DND-41 (cell line): ENCODE results near the gene ERG.

Source experiments
- ATAC-seq: fragments of 200-7000 bp; cut with Tn5 transposase; 3 replicates; pipeline ENCODE4 v1.9.1; 2021; ENCODE audit warnings: low read depth; ENCODE audit not compliant: insufficient read depth
- DNase-seq: peaks from one replicate; pipeline ENCODE4 v3.0.0-alpha.2; 2020
- H2AFZ ChIP-seq: 2 replicates; pipeline ENCODE4 v1.6.0; 2012; ENCODE audit warnings: low read depth, low read length
- H3K27ac ChIP-seq: 2 replicates; pipeline ENCODE4 v1.5.1; 2012; ENCODE audit warnings: low read length, inconsistent platforms
- H3K27me3 ChIP-seq: fragments of 200-600 bp; sonication (generic); 2 replicates; pipeline ENCODE4 v1.6.0; 2012; ENCODE audit warnings: low read length, mild to moderate bottlenecking, inconsistent platforms; ENCODE audit not compliant: insufficient read depth, poor library complexity
- H3K36me3 ChIP-seq: 2 replicates; pipeline ENCODE4 v1.5.1; 2012; ENCODE audit warnings: low read length, inconsistent platforms; ENCODE audit not compliant: insufficient read depth
- H3K4me1 ChIP-seq: 2 replicates; pipeline ENCODE4 v1.5.1; 2012; ENCODE audit warnings: mild to moderate bottlenecking, low read length; ENCODE audit not compliant: insufficient read depth
- H3K4me2 ChIP-seq: 2 replicates; pipeline ENCODE4 v1.6.0; 2012; ENCODE audit warnings: mild to moderate bottlenecking, moderate library complexity, low read length, inconsistent platforms; ENCODE audit not compliant: insufficient read depth
- H3K4me3 ChIP-seq, 2 experiments: fragments of 200-600 bp in 1 of 2; shearing (Covaris generic) in 1 of 2; 2 replicates each; pipeline ENCODE4 v1.5.1; 2012 to 2016; ENCODE audit warnings: inconsistent platforms in 2 of 2, low read length in 2 of 2, mild to moderate bottlenecking in 2 of 2, low read depth in 1 of 2, moderate library complexity in 1 of 2
- H3K79me2 ChIP-seq: 2 replicates; pipeline ENCODE4 v1.6.0; 2012; ENCODE audit warnings: low read length, inconsistent platforms; ENCODE audit not compliant: insufficient read depth
- H3K9ac ChIP-seq: 2 replicates; pipeline ENCODE4 v1.6.0; 2012; ENCODE audit warnings: low read depth, mild to moderate bottlenecking, inconsistent platforms, low read length, moderate library complexity
- H3K9me3 ChIP-seq: 2 replicates; pipeline ENCODE4 v1.5.1; 2012; ENCODE audit warnings: low read length, moderate library complexity, mild to moderate bottlenecking, inconsistent platforms; ENCODE audit not compliant: insufficient read depth, severe bottlenecking
- H4K20me1 ChIP-seq: 2 replicates; pipeline ENCODE4 v1.6.0; 2012; ENCODE audit warnings: low read length; ENCODE audit not compliant: insufficient read depth
- CTCF ChIP-seq: IDR thresholded peaks from 2 replicates; pipeline ENCODE4 v1.5.1; 2012; ENCODE audit warnings: borderline replicate concordance, low read length, moderate library complexity, mild to moderate bottlenecking; ENCODE audit not compliant: poor library complexity, severe bottlenecking; ENCODE audit errors: extremely low read depth
- EZH2 ChIP-seq: IDR thresholded peaks from 3 replicates; pipeline ENCODE4 v1.6.1; 2012; ENCODE audit warnings: borderline replicate concordance, low read depth, mild to moderate bottlenecking, moderate library complexity, low read length, inconsistent platforms; ENCODE audit not compliant: severe bottlenecking

ERG gene

GRCh38 chr21:38430401-38430984, 67.8 kb downstream of the ERG start:
- H3K4me3 ChIP-seq, result no peak overlapping the region
- H4K20me1 ChIP-seq, result no peaks in the 10 kb centered on the region
- no peak overlapping the region for H3K9ac ChIP-seq
- H3K27me3 ChIP-seq, result no peaks in the 10 kb centered on the region
- DNase-seq (no peak), ATAC-seq (no peak)
- no peaks in the 10 kb centered on the region for H3K36me3 ChIP-seq
- H2AFZ ChIP-seq, result no peak overlapping the region
- no peak overlapping the region for H3K27ac ChIP-seq
- no peak overlapping the region for H3K4me2 ChIP-seq
- H3K9me3 ChIP-seq, result no peaks in the 10 kb centered on the region
- H3K4me1 ChIP-seq, result no peaks in the 10 kb centered on the region
- no peaks in the 10 kb centered on the region for H3K79me2 ChIP-seq
- TF ChIP-seq CTCF (no peak), EZH2 (no peak)

- Histone ChIP-seq H4K20me1 (no peaks in the 10 kb centered on the region), H3K4me1 (no peaks in the 10 kb centered on the region), H3K27ac (no peak overlapping the region), H3K27me3 (no peaks in the 10 kb centered on the region), H3K9me3 (no peaks in the 10 kb centered on the region), H3K4me2 (no peak overlapping the region), H3K36me3 (no peaks in the 10 kb centered on the region), H3K4me3 (no peak overlapping the region), H3K9ac (no peak overlapping the region), H3K79me2 (no peaks in the 10 kb centered on the region), H2AFZ (no peak overlapping the region)
- no peak for DNase-seq
- no peak for TF ChIP-seq EZH2
- TF ChIP-seq CTCF, result no peak
- ATAC-seq, result no peak
These were observed 69.3 kb downstream of the ERG start for GRCh38 chr21:38429011-38429410.

GRCh38 chr21:38428211-38428610, 70.1 kb downstream of the ERG start:
- Histone ChIP-seq H3K36me3 (no peaks in the 10 kb centered on the region), H3K27me3 (no peaks in the 10 kb centered on the region), H3K9me3 (no peaks in the 10 kb centered on the region), H3K27ac (no peak overlapping the region), H3K9ac (no peak overlapping the region), H2AFZ (no peak overlapping the region), H3K4me2 (no peak overlapping the region), H3K4me1 (no peaks in the 10 kb centered on the region), H4K20me1 (no peaks in the 10 kb centered on the region), H3K4me3 (no peak overlapping the region), H3K79me2 (no peaks in the 10 kb centered on the region)
- DNase-seq (no peak), ATAC-seq (no peak)
- TF ChIP-seq EZH2 (no peak), CTCF (no peak)
